Stimulated activated CD8-positive, alpha-beta memory T cell treated with anti-CD3 and anti-CD28 coated beads, Interleukin-7, amount 100 ng/mL, for 4 hours (primary cell): ENCODE data around the gene FDX1.

Experiments
- DNase-seq, 2 donors: peaks; one replicate each; pipeline ENCODE4 v3.0.0-alpha.2; 2020; ENCODE audit warnings: low read depth in 2 of 2

FDX1 gene

GRCh38 chr11:110431051-110431672, 1.4 kb downstream of the FDX1 start:
- DNase-seq, result no peak

- DNase-seq, result no peak
Observed at GRCh38 chr11:110431674-110432073, 1.9 kb downstream of the FDX1 start.

GRCh38 chr11:110432713-110433392, 3.1 kb downstream of the FDX1 start:
- no peak for DNase-seq

GRCh38 chr11:110433393-110434333, 3.9 kb downstream of the FDX1 start:
- DNase-seq, result no peak

- DNase-seq, result no peak
Observed at GRCh38 chr11:110434952-110435779, 5.4 kb downstream of the FDX1 start.

- DNase-seq, result no peak
Observed at GRCh38 chr11:110435780-110436717, 6.3 kb downstream of the FDX1 start.

- no peak for DNase-seq
Observed at GRCh38 chr11:110438017-110438416, 8.3 kb downstream of the FDX1 start.

- DNase-seq, result no peak
Observed at GRCh38 chr11:110445437-110445836, 15.7 kb downstream of the FDX1 start.

GRCh38 chr11:110446061-110446460, 16.3 kb downstream of the FDX1 start:
- no peak for DNase-seq

- no peak for DNase-seq
Observed at GRCh38 chr11:110446594-110446993, 16.8 kb downstream of the FDX1 start.

GRCh38 chr11:110447343-110447742, 17.6 kb downstream of the FDX1 start:
- no peak for DNase-seq

GRCh38 chr11:110447897-110448745, 18.4 kb downstream of the FDX1 start:
- no peak for DNase-seq

- DNase-seq, result no peak
Observed at GRCh38 chr11:110450246-110450645, 20.5 kb downstream of the FDX1 start.

- DNase-seq, result no peak
Observed at GRCh38 chr11:110452720-110453119, 23.0 kb downstream of the FDX1 start.

- no peak for DNase-seq
Observed at GRCh38 chr11:110453684-110454354, 24.1 kb downstream of the FDX1 start.

- DNase-seq, result no peak
Observed at GRCh38 chr11:110454609-110455008, 24.9 kb downstream of the FDX1 start.

- no peak for DNase-seq
Observed at GRCh38 chr11:110455718-110456117, 26.0 kb downstream of the FDX1 start.

- DNase-seq, result no peak
Observed at GRCh38 chr11:110463153-110463552, 33.4 kb downstream of the FDX1 start.

- DNase-seq, result no peak
Observed at GRCh38 chr11:110465231-110465630, 35.5 kb downstream of the FDX1 start.
